Stimulated activated CD4-positive, alpha-beta T cell treated with anti-CD3 and anti-CD28 coated beads, TNF-alpha, amount 100 ng/mL, for 48 hours (primary cell): ENCODE measurements around the gene ASS1.
"Not testable (repeated sequence)": the region's sequence is repeated elsewhere in the genome, so short reads cannot be mapped to it uniquely, and the experiment has no call there.

Source experiments
- DNase-seq, 3 donors: peaks; one replicate each; pipeline ENCODE4 v3.0.0-alpha.2; 2020; ENCODE audit warnings: low read depth in 3 of 3

Gene ASS1

DNA sequence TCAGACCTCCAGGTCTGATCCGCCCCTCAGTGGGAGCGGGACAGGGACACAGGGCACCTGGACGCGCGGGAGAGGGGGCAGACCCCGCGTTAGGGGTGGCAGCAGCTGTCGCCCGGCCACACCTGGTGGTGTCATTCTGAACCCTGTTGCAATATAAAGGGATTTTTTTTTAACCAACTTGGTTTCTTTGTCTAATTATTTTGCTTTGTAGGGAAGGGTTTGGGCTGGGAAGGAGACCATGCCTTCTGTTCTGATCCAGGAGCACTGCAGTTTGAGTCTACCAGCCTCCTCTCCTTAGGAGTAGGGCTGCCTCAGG lies 10.9 kb upstream of the ASS1 start:
- DNase-seq: no peak

DNA sequence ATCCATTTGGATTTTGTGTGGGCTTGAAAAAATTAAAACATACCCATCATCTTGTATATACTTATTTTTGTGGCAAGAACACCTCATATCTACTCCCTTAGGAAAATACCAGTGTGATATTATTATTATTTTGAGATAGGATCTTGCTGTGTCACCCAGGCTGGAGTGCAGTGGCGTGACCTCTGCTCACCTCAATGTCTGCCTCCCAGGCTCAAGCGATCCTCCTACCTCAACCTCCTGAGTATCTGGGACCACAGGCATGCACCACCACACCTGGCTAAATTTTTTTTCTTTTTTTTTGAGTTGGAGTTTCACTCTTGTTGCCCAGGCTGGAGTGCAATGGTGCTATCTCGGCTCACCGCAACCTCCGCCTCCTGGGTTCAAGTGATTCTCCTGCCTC lies 10.1 kb upstream of the ASS1 start:
- DNase-seq: not testable (repeated sequence)

DNA sequence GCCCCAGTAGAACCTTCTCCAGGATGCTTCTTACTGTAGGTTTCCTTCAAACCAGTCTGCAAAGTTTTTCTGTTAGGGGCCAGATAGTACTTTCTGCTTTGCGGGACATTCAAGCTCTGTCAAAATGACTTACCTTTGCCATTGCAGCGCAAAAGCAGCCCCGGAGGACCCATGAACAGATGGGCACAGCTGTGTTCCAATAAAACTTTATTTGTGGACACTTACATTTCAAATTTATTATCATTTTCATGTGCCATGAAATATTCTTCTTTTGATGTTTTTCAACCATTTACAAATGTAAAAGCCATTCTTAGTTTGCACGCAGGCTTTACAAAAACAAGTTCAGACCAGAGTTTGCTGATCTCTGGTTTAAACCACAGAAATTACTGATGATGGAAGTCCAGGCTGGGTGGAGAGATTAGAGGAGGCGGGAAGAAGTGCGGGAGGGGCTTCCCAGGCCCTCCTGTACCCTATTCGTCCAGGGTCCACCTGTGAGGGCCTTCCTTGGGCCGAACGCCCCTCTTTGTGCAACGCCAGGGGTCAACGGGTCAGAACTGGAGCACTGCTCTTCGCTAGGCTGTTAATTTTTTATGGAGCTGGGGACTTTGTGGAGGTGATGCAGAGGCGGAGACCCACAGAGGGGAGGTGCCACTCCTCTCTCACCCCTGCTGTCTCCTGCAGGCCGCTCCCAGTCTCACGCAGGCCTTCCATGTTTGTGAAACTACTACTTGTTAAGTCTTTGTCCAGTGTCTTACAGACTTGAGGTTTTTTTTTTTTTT lies 7.6 kb upstream of the ASS1 start:
- DNase-seq: no peak

DNA sequence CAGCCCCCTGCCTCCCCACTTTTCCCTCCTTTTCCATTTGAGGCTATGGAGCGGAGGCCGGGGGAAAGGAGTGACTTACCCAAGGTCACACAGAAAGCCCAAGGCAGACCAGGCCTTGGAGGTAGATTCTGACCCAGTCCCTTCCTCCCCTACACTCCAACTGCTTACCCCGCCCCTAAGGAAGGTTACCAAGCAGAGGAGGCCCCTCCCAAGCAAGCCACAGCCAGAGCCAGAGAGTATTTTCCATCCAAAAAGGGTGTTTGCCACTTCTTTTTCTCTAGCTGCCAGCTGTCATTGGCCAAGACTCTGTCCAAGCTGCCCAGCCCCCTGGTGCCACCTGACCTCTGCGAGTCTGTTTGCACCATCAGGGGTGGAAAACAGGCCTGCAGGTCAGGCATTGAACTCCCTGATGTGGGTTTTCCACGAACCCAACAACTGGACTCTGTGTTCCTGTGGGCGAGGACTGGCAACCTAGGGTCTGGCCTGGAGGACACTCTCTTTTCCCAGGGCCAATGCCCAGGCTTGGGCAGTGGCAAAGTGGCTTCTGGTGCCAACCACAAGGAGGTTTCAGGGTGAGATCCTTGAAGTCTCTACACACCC lies 6.3 kb upstream of the ASS1 start:
- no peak for DNase-seq

DNA sequence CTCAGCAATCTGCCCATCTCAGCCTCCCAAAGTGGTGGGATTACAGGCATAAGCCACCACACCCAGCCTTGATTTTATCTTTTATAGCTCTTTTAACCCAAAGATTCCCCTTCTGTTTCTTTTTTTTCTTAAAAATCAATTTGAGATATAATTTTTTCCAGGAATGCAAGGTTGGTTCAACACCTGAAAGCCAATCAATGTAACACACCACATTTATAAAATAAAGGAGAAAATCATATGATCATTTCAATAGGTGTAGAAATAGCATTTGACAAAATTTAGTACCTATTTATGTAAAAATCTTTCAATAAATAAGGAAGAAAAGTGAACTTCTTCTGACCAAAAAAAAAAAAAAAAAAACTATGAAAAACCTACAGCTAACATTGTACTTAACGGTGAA lies 3.7 kb upstream of the ASS1 start:
- DNase-seq: no peak

DNA sequence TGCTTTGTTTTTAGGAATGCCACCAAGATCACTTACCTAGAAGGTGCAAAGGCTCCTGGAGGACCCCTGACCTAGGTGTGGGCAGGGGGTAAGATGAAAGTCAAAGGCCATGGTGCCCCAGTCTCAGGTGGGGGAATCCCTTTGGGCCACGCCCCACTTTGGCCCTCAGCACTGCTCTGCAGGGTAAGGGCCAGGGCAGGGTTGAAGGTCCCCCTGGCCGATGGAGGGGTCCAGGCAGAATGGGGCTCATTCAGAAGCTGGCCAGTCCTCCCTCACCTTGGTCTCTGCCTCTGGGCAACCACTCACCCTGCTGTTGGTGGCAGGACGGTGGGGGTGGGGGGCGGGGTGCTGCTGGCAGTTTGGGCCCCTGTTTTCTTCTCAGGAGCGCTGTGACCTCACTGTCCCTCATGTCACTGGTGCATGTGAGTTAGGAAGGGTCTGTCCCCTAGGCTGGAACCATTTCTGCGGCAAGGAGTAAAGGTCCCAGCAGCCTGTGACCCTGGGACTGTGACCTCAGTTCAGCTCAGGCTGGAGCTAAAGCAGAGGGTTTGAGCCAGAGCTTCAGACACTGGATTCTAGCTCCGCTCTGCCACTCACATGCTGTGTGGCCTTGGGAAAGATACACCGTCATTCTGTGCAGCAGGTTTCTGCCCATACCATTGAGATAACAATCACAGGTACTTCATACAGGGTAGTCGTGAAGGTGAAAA lies 1.9 kb upstream of the ASS1 start:
- no peak for DNase-seq

DNA sequence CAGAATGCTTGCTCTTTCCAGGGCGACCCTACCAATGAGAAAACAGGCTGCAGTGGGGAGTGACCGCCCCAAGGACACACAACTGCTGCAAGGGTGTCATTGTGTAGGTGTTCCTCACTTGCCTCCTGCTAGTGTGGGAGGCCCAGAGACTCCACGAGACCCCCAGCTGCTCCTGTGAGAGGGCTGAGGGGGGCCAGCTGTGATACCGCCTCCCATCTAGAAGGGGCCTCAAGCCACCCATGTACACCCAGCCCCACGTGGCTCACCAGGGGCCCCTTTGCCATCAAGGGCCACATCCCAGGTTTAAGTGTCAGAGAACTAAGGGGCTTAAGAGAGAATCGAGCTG lies 1.3 kb upstream of the ASS1 start:
- no peak for DNase-seq

DNA sequence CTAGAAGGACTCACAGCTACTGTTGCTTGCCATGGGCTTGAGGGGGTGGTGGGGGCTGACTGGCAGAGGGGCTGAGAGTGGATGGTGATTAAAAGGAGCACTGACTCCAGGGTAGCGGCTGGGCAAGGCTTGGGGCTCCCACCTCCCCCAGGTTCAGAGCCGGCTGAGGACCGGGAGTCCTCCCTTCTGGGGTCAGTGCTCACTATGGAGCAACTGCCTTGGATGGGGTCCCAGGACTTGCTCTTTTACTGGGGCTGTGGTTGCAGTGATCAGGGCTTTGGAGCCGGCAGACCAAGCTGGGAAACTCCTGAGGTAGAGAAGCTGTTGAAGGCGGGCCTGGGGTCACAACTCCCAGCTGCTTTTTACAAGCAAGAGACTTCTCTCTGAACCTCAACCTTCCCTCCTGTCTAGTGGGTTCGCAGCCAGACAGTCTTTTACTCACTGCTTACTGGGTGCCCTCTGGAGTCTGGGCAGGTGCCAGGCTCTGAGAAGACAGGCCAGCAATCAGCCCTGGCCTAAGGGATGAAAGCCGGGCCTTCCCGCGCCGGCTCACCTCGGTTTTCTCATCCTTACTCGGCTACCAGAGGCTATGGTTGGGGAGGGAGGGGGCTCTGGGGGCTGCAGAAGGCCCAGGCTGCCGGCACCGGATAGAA lies 795 bp upstream of the ASS1 start:
- no peak for DNase-seq

DNA sequence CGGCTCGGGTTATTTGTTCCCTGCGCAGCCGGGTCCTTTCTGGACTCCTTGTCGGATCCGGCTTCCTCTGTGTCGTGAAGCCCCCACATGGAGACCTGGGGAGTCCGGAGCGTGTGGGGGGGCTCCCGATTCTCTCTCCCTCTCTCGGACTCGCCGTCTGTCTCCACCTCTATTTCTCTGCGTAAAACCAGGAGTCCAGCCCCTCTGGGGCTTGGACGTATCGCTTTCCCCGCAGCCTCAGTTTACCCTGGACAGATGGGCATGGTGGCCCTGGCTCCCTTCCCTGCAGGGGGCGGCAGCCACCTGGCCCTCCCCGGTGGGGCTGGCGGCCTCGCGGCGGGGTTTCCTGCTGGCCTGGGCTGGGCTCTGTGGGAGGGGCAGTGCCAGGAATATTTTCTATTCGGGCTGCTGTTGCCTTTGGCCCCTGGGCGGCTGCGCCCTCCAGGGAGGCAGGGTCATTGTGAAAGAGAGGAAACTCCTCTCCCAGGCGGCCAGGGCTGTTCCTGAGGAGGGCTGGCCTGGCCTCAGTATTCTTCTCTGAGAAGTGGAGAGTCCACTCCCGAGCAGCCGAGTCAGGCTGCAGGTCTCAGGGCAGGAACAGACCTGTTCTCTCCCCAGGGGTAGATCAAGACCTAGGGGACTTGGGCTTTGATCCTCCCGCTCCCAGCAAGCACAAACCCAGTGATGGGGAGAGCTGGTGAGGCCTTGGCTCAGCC lies 665 bp downstream of the ASS1 start:
- DNase-seq: no peak

DNA sequence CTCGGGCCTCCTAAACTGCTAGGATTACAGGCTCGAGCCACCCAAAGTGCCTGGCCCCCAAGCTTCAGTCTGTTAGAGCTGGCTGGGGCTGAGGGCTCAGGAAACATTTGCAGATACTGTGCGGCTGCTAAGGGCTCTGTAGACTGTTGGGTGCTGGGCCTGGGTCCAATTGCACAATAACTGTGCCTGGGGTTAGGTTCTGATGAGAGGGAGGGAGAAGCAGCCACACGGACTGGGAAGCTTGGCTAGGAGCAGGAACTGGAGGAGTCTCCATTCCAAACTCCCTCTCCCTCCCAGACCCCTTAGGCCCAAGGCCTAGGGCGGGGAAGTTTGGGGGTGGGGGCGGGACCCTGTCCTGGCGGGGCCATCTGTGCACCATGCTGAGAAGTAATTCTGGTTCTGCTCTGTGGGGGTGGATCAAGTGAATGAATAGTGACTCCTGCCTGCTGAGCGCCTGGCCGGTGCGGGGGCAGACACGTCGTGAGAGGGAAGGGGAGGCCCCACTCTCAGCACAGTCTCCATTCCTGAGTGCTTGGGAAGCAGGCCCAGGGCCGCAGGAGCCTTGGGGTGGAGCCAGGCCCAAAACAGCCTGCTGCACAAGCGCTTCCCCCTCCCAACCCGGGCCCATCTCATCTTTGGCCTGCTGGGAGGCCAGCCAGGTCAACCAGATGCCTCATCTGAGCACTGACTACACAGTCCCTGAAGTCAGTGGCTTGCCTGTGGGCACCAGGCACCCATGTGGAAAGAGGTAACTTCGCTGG lies 1.5 kb downstream of the ASS1 start:
- DNase-seq: no peak

DNA sequence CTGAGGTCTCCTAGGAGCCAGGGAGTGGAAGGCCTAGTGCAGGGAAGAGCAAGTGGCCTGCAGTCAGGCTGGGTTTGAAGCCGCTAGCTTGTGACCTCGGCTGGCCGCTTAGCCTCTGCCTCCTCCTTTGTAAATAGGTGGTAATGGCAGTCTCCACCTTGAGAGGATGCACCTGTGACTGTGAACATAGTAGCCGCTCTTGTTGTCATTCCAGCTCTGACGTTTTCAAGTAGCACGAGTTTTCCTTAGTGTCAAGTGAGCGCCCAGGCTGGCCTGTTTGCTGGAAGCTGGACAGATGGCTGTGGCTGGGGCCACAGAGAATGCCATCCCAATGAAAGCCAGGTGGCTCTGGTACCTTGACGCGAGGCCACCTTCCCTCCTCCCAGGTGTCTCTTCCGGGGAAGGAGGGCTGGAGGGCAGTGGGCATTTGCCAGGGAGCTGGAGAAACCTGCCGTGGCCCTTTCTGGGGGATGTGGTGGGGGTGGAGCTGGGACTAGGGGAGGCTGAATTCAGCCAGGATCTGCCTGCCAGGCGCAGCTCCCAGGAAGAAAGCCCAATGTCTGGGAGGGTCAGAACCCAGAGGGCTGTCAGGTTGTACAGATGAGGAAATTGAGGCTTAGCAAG lies 2.5 kb downstream of the ASS1 start:
- DNase-seq: no peak

DNA sequence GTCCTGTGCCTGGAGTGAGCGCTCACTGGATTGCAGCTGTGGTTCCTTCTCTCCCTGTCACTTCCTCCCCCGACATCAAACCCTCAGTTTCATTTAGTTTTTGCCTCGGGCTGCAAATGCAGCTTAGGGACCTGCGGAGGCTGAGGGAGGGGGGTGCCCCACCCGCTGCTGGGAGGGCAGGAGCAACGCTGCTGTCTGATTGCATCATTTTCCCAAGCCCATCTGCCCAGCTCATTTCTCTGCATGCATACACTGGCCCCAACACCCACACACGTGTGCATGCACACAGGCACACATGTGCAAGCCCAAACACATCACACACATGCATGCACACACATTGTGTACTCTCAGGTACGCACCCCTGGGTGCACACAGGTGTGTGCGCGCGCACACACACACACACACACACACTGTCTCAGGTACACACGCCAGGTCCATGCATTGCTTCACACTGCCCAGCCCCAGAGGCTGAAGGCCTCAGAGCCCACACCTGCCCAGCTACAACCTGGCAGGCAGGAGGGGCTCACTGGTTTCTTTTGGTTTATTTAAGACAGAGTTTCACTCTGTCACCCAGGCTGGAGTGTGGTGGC lies 3.4 kb downstream of the ASS1 start:
- no peak for DNase-seq

DNA sequence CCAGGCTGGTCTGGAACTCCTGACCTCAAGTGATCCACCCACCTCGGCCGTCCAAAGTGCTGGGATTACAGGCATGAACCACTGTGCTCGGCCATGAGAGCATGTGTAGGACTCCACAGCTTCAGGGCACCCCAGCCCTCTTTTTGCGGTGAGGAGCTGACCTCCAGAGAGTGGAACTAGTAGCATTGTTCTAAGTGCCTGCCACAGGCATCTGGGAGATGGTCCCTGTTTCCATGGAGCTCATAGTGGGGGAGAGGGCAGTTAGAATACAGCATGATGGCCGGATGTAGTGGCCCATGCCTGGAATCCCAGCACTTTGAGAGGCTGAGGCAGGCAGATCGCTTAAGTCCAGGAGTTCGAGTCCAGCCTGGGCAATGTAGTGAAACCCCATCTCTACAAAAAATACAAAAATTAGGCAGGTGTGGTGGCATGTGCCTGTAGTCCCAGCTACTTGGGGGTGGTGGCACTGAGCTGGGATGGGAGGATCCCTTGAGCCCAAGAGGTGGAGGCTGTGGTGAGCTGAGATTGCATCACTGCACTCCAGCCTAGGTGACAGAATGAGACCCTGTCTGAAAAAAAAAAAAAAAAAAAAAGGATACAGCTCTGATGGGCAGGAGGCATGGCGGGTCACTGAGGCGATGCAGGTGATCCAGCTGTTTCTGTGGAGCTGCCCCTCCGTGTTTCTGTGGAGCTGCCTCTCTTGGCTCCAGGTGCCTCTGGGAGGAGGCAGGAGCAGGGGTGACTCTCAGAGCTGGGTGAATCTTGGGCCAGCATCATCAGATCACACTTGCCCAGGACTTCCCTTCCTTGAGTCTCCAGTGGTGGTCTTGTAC lies 4.2 kb downstream of the ASS1 start:
- DNase-seq: no peak

DNA sequence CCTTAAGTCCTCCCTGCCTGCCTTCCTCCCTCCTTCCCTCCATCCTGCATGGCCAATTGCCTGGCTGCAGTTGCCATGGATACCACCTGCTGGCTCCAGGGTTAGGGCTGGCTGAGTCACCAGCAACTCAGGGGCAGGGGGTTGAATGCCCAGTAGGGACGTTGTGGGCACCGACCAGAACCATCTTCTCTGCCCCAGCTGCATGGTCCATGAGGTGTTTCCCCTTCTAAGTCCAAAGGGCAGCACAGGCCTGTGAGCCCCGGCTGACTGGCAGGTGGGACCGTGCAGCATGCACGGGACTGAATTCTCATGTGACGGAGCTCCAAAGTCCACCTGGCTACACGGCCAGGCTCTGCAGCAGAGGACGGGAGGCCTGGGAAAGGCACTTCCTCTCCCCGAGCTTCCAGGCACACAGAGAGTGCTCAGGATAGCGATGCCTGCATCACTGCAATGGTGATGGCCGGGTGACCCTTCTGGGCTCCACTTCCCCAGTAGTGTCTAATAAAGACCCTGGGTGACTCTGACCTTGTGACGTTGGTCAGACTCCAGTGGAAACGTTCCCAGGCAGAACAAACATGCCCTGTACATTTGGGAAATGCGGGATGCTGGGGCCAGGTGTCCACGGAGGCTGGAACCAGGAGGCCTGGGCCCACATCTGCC lies 5.7 kb downstream of the ASS1 start:
- DNase-seq: no peak

DNA sequence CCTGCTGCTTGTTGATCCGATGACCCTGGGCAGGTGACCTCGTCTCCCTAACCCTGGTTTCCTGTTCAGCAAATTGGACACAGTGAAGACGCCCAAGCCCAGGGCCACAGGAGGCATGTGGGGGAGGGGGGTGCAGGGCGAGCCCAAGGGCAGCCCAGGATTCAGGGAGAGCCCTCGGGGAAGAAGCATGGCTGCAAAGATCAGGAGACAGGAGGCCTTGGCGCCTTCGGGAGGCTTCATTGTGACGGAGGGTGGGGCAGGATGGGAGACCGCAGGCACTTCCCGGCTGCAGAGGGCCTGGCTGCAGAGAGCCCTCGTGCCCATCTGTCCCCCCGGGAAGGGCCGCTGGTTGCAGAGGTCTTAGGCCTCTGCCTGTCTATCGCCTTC lies 6.2 kb downstream of the ASS1 start:
- DNase-seq: no peak

DNA sequence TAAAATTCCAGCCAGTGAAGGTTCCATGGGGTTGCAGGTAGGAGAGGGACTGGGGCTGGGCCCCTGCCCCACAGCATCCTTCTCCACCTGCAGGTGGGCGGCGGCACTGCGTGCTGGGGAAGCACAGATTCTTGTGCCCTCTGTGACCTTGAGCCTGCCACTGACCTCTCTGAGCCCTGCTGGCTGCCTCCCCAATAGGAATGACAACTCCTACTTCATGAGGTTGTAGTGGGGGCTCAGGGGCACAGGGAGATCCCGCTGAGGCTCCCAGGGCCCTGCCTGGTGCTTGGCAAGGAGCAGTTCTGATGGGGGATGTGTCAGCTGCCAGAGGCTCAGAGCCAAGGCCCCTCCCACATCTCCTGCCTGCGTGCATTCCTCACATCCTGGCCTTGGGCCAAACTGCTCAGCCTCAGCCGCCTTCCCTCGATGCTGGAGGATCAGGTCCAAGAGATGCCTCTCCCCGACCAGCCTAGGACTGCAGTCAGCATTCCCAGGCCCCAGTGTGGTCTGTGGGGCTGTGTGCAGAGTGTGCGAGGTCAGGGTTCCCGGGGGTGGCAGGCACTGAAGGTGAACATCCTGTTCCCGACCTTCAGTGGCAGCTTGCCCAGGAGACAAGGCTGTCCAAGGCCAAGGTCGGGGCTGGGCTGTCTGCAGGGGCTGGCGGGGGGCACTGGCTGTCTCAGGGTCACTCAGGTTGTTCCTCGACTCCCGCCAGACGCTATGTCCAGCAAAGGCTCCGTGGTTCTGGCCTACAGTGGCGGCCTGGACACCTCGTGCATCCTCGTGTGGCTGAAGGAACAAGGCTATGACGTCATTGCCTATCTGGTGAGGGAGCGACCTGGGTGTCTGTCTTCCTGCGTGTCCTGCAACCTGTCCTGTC lies 7.0 kb downstream of the ASS1 start:
- DNase-seq: no peak

DNA sequence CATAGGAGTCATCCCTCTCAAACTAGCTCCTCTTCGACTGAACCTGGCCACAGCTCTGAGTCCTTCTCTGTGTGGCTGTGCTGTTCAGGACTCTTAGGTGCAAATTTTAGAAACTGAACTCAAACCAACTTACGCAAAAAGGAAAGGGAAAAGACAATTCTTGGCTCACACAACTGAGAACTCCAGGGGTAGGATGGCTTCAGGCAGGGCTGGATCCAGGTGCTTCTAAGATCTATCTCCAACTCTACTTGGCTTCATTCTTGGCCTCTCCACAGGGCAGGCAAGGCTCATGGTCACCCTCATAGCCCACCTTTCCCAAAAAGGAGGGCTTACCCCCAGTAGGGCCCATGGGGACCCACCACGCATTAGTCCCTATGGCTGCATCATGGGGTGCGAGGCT lies 8.1 kb downstream of the ASS1 start:
- DNase-seq: no peak

DNA sequence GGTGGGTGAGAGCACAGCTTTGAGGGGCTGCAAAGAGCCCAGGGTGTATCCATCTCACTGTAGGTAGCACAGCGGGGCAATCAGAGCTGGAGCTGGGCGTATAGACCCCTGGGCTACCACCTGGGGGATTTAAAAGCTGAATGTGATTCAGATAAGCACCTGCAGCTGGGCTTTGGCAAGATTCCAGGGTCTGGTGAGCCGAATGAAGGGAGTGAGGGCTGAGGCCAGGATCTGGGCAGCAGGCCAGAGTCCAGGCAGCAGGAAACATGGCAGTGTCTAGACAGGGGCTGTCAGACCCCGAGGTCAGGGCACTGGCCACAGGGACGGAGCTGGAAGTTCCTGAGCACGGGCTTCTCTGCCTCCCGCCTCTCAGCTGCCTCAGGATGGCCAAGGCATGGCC lies 8.7 kb downstream of the ASS1 start:
- DNase-seq: no peak
